Left forelimb (tissue), 1 donor: ENCODE measurements around the gene SCGB1C1.
A peak's percentile ranks its signal among the peaks of the same experiment; 100 is the strongest.
"Not testable (repeated sequence)": the region's sequence is repeated elsewhere in the genome, so short reads cannot be mapped to it uniquely, and the experiment has no call there.

ENCODE experiments used
- DNase-seq: peaks from one replicate; pipeline ENCODE4 v3.0.0-alpha.2; 2018; ENCODE audit warnings: low spot score

SCGB1C1 gene

DNA sequence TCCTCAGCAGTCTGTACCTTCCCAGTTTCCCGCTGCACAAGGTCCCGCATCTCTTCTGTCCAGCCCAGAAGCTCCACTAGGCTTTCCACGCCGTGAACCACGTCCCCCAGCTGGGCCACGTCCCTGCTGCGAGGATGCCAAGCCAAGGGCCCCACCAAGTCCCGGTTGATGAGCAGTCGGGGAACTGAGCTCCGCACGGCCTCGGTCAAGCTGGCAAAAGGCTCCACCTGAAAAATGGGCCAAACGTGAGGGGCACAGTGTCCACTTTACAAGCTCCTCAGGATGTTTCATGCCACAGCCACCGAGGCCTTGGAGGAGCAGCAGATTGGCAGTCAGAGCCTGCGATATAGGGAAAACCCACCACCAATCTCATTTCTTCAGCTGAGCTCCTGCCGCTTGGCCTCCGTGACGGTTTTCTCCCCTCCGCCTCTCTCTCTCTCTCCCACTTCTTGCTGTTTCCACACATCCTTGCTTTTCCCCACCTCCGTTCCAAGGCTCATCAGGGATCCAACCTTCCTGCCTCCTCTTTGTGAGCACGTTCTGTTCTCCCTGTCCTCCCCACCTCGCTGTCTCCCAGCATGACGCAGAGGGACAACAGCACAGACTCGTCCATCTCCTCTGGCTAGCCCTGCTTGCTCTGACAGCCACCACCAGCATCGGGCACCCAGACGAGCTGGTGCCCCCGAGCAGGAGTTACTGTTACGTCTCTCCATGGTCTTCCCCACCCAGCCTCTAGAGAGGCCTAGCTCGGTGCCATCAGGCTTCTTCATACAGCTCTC is 26.1 kb downstream of the SCGB1C1 start:
- peak; percentile 52 for DNase-seq

- not testable (repeated sequence) for DNase-seq
Measured at GRCh38 chr11:220641-221215, 27.9 kb downstream of the SCGB1C1 start.

- DNase-seq: no peak
Measured at GRCh38 chr11:221539-221938, 28.7 kb downstream of the SCGB1C1 start.

DNA sequence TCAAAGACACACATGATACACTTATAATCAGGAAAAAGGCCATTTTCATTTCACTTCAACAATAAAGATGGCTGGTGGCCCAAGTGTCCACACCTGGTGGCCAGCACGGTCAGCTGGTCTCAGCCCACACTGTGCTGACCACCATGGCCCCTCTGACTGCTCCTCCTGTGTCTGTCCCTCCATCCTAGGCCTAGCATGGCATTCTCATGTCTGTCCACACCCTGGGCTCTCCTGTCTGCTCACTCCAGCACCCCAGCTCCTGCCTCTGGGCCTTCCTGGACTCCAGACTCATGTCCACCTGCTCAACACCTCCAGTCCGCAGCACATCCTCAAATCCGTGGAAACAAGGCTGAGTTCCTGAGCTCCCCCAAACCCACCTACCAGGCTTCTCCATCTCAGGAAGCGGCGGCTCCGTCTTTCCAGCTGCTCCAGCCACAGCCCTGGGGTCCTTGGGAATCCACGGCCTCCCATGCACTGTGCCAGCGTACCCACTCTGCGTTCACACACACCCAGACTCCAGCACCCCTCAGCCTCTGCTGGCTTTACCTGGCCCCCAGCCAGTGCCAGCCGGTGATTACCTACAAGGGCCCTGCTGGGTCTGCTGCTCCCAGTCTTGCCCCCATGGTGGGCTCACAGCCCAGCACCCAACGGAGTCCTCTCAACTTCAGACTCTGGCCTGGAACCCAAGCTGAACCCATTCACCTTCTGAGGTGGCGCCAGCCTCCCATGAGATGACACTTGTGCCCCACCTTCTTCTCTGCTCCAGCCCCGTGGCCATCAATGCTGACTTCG is 29.3 kb downstream of the SCGB1C1 start:
- no peak for DNase-seq

- no peak for DNase-seq
Measured at GRCh38 chr11:223026-223789, 30.3 kb downstream of the SCGB1C1 start.

DNA sequence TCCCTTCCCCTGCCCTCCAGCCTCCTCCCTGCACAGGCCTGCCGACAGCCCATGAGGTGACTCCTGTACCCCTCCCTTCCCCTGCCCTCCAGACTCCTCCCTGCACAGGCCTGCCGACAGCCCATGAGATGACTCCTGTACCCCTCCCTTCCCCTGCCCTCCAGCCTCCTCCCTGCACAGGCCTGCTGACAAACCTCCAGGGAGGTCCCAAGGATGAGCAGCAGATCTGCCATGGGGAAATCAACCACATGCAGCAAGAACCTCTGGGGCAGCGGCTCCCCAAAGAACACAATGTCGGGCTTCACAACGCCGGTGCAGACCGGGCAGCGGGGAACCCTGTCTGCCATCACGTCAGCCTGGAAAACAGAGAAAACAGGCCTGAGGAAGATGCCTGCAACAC is 31.0 kb downstream of the SCGB1C1 start:
- no peak for DNase-seq

- DNase-seq: no peak
Measured at GRCh38 chr11:224424-224823, 31.5 kb downstream of the SCGB1C1 start.

- DNase-seq: peak; percentile 11
Measured at GRCh38 chr11:225734-226453, 33.0 kb downstream of the SCGB1C1 start.

- no peak for DNase-seq
Measured at GRCh38 chr11:227824-228379, 35.0 kb downstream of the SCGB1C1 start.

- DNase-seq: no peak
Measured at GRCh38 chr11:230431-230830, 37.6 kb downstream of the SCGB1C1 start.

GRCh38 chr11:232783-233565 is 40.1 kb downstream of the SCGB1C1 start:
- DNase-seq: no peak

DNA sequence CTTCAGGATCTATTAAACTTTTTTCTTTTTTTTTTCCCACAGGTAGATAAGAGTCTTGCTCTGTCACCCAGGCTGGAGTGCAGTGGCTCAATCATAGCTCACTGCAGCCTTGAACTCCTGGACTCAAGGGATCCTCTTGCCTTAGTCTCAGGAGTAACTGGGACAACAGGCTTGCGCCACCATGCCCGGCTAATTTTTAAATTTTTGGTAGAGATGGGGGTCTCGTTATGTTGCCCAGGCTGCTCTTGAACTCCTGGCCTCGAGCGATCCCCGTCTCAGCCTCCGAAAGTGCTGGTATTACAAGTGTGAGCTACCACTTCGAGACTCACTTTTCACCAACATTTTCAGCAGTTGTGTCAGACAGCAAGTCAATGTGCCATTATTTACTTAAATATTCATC is 42.3 kb downstream of the SCGB1C1 start:
- DNase-seq: no peak

DNA sequence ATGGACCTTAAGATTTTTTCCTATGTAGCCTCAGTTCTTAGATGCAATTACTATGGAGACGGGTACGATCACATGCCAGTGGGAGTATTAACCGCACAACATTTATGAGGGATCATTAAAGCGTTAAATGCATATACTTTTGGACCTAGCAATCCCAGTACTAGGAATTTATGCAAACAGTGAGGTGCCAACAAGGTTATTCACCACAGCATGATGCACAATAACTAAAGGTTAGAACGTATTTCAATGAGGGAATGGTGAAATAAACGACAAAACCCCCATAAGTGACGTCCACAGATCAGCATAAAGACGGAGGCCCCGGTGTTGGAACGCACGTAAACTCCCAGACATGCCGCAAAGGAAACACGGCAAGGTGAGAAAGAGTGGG is 42.7 kb downstream of the SCGB1C1 start:
- no peak for DNase-seq

GRCh38 chr11:235997-236773 is 43.3 kb downstream of the SCGB1C1 start, which contains the start of gene SIRT3:
SIRT3 (minus strand) TSS chr11:236342; CDS start chr11:236328, 14 bp downstream.
- peak; percentile 93 for DNase-seq

DNA sequence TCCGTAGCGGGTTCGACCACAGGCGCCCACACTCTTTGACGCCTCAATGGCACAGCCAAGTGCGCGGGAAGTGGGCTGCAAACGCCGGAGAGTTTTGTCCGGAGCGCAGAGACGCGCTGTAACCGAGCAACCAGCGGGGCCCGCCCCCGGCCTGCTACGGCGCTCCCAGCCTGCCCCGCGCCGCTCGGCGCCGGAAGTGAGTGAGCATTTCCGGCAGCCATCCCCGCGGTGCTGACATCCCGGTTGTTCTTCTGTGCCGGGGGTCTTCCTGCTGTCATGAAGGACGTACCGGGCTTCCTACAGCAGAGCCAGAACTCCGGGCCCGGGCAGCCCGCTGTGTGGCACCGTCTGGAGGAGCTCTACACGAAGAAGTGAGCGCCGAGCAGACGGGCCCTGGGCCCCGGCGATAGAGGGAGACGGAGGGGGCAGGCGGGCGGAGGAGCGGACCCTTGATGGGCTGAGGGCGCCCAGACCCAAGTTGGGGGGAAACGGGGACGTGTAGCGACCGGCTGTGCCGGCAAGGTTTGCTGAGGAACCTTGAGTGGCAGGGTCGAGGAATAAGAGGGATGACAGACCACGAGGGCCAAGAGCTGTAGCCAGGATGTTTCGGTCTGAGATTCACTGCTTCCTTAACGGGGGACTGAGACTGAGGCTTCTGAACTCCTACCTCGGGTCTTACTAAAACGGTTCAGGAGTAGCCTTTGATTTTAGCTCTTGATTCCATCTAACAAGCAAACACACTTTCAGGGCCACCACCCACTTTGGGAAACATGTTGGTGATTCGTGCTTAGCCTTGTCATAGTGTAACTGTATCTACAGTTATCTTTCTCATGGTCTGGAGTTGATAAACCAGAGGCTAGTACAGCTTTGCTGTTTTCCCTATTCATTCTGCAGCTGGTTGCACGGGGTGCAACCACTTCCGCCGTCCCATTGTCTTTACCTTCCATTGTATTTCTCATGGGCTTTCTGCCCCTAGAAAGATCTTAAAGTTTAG is 44.2 kb downstream of the SCGB1C1 start, which contains the start of gene PSMD13:
Gene PSMD13 (plus strand): TSS at position 203 of the 994 bp plus-strand sequence. CDS start 74 bp downstream, at position 277.
- DNase-seq: peak; percentile 95

GRCh38 chr11:238346-238745 is 45.5 kb downstream of the SCGB1C1 start:
- not testable (repeated sequence) for DNase-seq

GRCh38 chr11:240315-240714 is 47.4 kb downstream of the SCGB1C1 start:
- DNase-seq: no peak

- no peak for DNase-seq
Measured at GRCh38 chr11:241634-242033, 48.8 kb downstream of the SCGB1C1 start.
